Ishikawa (cell line): ENCODE data around the gene EYA4.
A peak's percentile ranks its signal among the peaks of the same experiment; 100 is the strongest.

ENCODE experiments used
- CEBPB ChIP-seq: IDR thresholded peaks from 2 replicates; pipeline ENCODE4 v1.6.1; 2012
- CREB1 ChIP-seq: IDR thresholded peaks from 2 replicates; pipeline ENCODE4 v1.6.1; 2012; ENCODE audit warnings: low read depth
- EGR1 ChIP-seq: IDR thresholded peaks from 2 replicates; pipeline ENCODE4 v1.6.1; 2012
- EP300 ChIP-seq: IDR thresholded peaks from 2 replicates; pipeline ENCODE4 v1.6.1; 2012; ENCODE audit warnings: borderline replicate concordance
- FOXM1 ChIP-seq: IDR thresholded peaks from 2 replicates; pipeline ENCODE4 v1.6.1; 2012; ENCODE audit warnings: low read depth, borderline replicate concordance
- MAX ChIP-seq: IDR thresholded peaks from 2 replicates; pipeline ENCODE4 v1.6.1; 2012
- NFIC ChIP-seq: IDR thresholded peaks from 2 replicates; pipeline ENCODE4 v1.6.1; 2012
- RAD21 ChIP-seq: IDR thresholded peaks from 2 replicates; pipeline ENCODE4 v1.6.1; 2012; ENCODE audit warnings: low read depth
- REST ChIP-seq: IDR thresholded peaks from 2 replicates; pipeline ENCODE4 v1.6.1; 2012; ENCODE audit warnings: low read depth, mild to moderate bottlenecking
- TAF1 ChIP-seq: IDR thresholded peaks from 2 replicates; pipeline ENCODE4 v1.6.1; 2012; ENCODE audit warnings: low read depth, mild to moderate bottlenecking
- TCF12 ChIP-seq: IDR thresholded peaks from 2 replicates; pipeline ENCODE4 v1.6.1; 2012; ENCODE audit warnings: low read depth
- TEAD4 ChIP-seq: IDR thresholded peaks from 2 replicates; pipeline ENCODE4 v1.6.1; 2012
- USF1 ChIP-seq: IDR thresholded peaks from 2 replicates; pipeline ENCODE4 v1.6.1; 2012
- YY1 ChIP-seq: IDR thresholded peaks from 2 replicates; pipeline ENCODE4 v1.6.1; 2012; ENCODE audit warnings: low read depth
- ZBTB7A ChIP-seq: IDR thresholded peaks from 2 replicates; pipeline ENCODE4 v1.6.1; 2012; ENCODE audit warnings: low read depth

Gene EYA4

GRCh38 chr6:133541040-133541439 is 299.9 kb downstream of the EYA4 start:
- no peak for TF ChIP-seq USF1

- TF ChIP-seq ZBTB7A (no peak), CREB1 (no peak), NFIC (peak; percentile 74), EGR1 (no peak)
Observed at GRCh38 chr6:133542056-133542821, 301.1 kb downstream of the EYA4 start.

GRCh38 chr6:133544419-133544818 is 303.3 kb downstream of the EYA4 start:
- no peak for TF ChIP-seq MAX
- TF ChIP-seq CREB1, result no peak
- TF ChIP-seq FOXM1, result no peak
- no peak for TF ChIP-seq YY1
- peak; percentile 51 for TF ChIP-seq RAD21
- TF ChIP-seq USF1, result no peak

GRCh38 chr6:133546098-133546497 is 304.9 kb downstream of the EYA4 start:
- TF ChIP-seq TAF1 (no peak), FOXM1 (no peak), NFIC (no peak), EGR1 (no peak), YY1 (no peak), CEBPB (no peak), ZBTB7A (no peak), TEAD4 (no peak), CREB1 (no peak), RAD21 (no peak), EP300 (no peak), MAX (no peak)

GRCh38 chr6:133547136-133547535 is 306.0 kb downstream of the EYA4 start:
- no peak for TF ChIP-seq CREB1
- no peak for TF ChIP-seq ZBTB7A
- no peak for TF ChIP-seq EP300
- TF ChIP-seq EGR1, result no peak
- no peak for TF ChIP-seq TCF12
- no peak for TF ChIP-seq CEBPB
- no peak for TF ChIP-seq TAF1
- no peak for TF ChIP-seq MAX
- no peak for TF ChIP-seq REST
- TF ChIP-seq YY1, result no peak
- TF ChIP-seq TEAD4, result no peak
- no peak for TF ChIP-seq FOXM1
- TF ChIP-seq USF1, result no peak
- TF ChIP-seq NFIC, result no peak
- no peak for TF ChIP-seq RAD21

- TF ChIP-seq REST (no peak), USF1 (peak; percentile 64), TEAD4 (0 out of 2 replicates have a peak, but pooled peaks have one; percentile 30)
Observed at GRCh38 chr6:133548423-133549159, 307.4 kb downstream of the EYA4 start.
